NCI-H446 treated with DMSO at 0.1 percent for 48 hours (cell line): Measurements from ENCODE around the gene ZBTB20.

Source experiments
- DNase-seq: peaks from one replicate; lab custom pipeline; 2025; lab: John Stamatoyannopoulos, UW

ZBTB20 gene

DNA sequence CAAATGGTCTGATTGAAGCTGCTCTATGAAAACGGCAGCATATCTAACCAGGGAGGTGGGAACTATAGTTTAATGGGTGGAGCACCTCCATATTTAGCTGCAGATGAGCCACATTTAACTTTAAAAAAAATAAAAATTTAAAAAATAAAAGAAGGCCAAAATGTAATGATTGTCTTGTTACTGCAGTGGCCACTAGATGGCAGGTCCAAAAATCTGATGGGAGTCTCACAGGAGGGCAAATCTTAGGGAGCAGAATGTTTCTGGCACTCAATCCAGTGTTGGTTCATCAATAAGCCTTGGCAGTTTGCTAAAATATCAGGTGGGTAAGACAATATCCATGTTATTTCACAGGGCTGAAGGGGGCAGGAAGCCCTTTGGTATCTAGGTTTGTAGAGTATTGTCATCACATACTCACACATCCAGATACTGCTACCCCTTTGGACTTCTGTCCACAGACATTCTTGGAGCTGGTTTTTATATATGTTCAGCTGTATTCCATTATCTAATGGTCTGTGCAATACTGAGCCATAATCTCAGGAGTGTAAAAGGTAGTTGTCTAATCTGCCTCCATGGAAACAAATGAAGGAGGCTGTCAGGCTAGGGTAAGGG, 619.9 kb downstream of the ZBTB20 start:
- DNase-seq, result no peak

DNA sequence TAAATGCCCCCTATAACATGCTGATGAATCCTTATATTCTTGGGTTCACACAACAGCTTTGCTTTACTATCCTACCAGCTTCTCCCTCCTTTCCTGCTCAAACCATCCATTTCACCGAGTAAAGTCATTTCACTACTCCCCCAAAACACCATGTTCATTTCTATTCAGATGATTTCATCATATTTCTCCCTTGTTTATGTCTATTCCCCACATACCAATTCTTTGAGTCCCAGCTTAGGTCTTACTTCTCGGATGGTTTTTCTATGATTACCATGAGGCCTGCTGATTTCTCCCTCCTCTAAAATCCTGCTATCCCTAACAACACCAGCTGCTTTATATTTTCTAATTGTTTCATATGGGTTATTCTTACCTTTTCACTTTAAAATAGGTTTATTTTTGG, 621.8 kb downstream of the ZBTB20 start:
- no peak for DNase-seq

GRCh38 chr3:114519415-114519814, 627.7 kb downstream of the ZBTB20 start:
- DNase-seq, result no peak

GRCh38 chr3:114518206-114518808, 628.8 kb downstream of the ZBTB20 start:
- DNase-seq, result no peak

GRCh38 chr3:114510201-114510600, 636.9 kb downstream of the ZBTB20 start:
- DNase-seq, result no peak

- DNase-seq, result no peak
These were observed 637.3 kb downstream of the ZBTB20 start for GRCh38 chr3:114509756-114510155.

DNA sequence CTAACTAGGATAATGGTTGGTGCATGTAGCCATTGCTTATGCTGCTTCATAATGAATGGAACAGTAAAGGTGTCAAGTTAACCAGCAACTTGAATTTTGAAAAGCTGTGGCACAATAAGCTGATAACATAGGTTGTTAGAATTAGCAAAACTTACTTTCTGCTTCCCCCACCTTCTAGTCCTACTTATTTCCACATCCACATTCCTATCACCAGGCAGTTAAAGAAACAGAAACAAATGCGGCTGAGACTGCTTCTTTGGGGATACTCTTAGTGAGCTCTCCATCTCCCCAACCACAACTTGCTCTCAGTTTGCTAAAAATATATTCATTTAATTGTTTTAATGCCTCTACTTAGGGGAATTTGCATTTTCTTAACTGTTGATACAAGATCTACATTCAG, 638.1 kb downstream of the ZBTB20 start:
- DNase-seq, result no peak

- no peak for DNase-seq
These were observed 638.9 kb downstream of the ZBTB20 start for GRCh38 chr3:114508208-114508607.

GRCh38 chr3:114506591-114507300, 640.3 kb downstream of the ZBTB20 start:
- no peak for DNase-seq

- DNase-seq, result no peak
These were observed 642.0 kb downstream of the ZBTB20 start for GRCh38 chr3:114504941-114505628.

GRCh38 chr3:114502204-114502603, 644.9 kb downstream of the ZBTB20 start:
- no peak for DNase-seq

DNA sequence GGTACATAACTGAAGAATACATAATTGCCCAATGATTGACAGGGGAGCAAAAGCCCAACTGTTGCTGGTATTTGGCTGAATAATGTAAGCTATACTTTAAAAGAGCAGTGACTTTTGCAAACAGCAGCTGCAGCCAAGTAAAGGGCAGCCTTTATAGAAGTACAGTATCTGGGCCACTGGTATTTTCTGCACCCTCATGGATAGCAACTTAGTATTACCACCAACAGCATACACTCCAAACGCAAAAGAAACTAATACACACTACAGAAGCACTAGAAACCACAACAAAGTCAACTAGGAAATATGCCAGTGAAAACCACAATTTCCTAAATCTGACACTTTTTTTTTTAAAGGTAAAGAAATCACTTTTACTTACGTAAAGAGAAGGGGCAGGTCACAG, 647.1 kb downstream of the ZBTB20 start:
- DNase-seq, result no peak

- no peak for DNase-seq
These were observed 648.3 kb downstream of the ZBTB20 start for GRCh38 chr3:114498539-114499370.

- no peak for DNase-seq
These were observed 650.2 kb downstream of the ZBTB20 start for GRCh38 chr3:114496874-114497273.

DNA sequence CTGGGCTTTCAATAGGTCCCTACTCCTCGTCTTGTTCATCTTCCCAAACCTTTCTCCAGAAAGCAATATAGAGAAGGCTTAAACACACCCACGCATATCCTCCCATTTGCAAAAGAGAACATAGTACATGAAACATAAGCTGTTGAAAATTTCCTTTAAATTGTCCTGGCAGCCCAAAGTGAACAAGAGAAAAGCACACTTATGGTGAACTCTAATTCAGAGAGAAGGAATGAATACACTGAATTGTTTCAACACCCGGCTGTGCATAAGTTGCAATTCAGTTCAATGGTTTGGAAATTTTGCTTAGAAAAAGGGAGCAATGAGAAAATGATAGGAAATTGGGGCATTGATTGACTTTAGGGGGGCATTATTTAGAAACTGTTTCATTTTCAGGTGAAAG, 650.6 kb downstream of the ZBTB20 start:
- no peak for DNase-seq

- DNase-seq, result peak; percentile 69
These were observed 651.1 kb downstream of the ZBTB20 start for GRCh38 chr3:114496021-114496434.

DNA sequence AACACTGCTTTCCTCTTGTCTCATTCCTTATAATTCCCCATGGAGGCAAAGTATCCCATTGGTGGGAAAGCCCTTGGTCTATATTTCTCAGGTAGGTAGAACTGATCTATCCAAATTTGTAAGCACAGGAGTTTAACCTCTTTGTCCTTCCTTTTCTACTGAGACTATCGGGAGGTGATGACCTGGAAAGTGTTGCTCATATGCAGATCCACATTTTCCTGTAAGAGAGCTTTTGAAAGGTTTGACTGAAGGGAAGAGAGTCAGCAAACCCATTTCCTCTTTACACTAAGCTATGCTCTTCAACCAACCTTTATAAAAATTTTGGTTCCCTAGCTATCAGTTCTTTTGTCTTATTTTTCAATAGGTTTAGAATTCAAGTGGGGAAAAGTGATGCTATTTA, 652.6 kb downstream of the ZBTB20 start:
- no peak for DNase-seq

GRCh38 chr3:114490829-114491228, 656.3 kb downstream of the ZBTB20 start:
- no peak for DNase-seq

DNA sequence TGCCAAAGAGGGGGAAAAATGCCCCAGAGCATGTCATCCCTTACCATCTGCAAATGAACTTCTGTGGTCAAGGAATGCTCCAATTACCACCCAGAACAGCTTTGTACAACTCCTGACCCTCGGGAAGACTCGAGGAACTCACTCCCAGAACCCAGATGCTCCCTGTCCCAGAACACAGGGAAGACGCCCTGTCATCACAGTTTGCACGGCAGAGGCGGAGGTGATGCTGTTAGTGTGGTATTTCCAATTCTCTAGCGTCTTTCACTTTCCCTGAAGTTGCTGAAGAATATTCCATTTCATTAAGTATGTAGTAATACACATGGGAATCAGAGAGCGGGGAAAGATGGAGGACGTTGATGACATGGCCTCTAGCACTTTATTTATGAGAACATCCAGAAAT, 659.6 kb downstream of the ZBTB20 start:
- DNase-seq, result no peak

- DNase-seq, result no peak
These were observed 662.2 kb downstream of the ZBTB20 start for GRCh38 chr3:114484919-114485318.

- DNase-seq, result no peak
These were observed 666.0 kb downstream of the ZBTB20 start for GRCh38 chr3:114481113-114481512.

DNA sequence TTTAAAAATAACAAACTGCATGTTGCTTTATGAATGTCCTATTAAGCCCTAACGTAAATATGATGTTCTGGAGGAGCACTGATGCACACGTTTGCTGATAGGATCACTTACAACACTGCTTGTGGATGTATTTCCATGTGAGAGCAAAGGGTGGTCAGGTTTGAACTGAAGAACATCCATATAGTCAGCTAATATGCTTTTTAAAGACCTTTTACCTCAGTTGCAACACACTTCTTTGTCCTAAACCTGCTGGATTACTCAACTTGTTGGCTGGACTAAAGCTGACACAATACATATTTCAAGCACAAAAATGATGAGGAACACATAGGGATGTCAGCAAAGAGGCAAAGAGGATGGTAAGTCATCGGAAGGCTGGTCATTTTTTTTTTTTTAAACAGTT, 666.6 kb downstream of the ZBTB20 start:
- no peak for DNase-seq
